Fibroblast of peridontal ligament (primary cell): Measurements from ENCODE around the gene ITPKB.
"Not testable (repeated sequence)": the region's sequence is repeated elsewhere in the genome, so short reads cannot be mapped to it uniquely, and the experiment has no call there.

Experiments
- DNase-seq: peaks from one replicate; pipeline ENCODE4 v3.0.0-alpha.2; 2010; ENCODE audit errors: extremely low read depth

Gene ITPKB

GRCh38 chr1:226730836-226731235, 8.2 kb downstream of the ITPKB start:
- no peak for DNase-seq

DNA sequence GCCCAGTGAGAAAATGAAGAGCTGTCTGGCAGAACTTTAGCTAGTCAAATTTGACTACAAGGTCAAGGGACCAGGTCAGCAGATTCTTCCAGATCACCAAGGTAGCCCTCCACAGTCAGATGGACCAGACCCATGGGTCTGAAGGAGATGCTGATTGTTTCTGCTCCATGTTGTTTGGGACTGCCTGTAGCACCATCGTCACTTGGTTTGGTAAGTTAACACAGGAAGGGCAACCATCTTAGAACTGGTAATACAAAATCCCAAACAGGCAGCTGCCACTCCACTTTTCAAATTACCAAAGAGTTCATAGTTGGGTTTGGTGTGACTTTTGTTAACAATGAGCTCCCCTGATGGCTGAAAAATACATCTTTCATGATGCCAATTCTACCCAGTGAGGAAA, 9.0 kb downstream of the ITPKB start:
- no peak for DNase-seq

- DNase-seq = no peak
These were observed 10.6 kb downstream of the ITPKB start for GRCh38 chr1:226728448-226728847.

DNA sequence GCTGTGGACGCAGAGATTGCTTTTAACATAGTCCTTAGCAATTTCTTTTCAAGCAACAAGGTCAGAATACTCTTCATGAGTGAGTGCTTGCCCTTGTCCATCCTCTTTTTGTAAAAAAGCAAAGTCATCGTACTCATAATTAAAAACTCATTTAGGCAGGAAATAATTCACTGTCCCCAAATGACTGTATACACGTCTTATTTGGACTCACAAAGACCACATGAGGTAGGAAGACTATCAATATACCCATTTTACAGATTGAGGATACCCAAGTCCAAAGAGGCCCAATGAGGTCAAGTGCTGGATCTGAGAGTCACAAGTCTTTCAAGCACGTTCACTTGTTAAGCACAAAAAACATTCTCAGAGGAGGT, 13.2 kb downstream of the ITPKB start:
- no peak for DNase-seq

- DNase-seq = peak; percentile 75
These were observed 15.2 kb downstream of the ITPKB start for GRCh38 chr1:226723657-226724532.

- no peak for DNase-seq
These were observed 16.0 kb downstream of the ITPKB start for GRCh38 chr1:226722901-226723656.

- DNase-seq = no peak
These were observed 16.7 kb downstream of the ITPKB start for GRCh38 chr1:226722240-226722900.

DNA sequence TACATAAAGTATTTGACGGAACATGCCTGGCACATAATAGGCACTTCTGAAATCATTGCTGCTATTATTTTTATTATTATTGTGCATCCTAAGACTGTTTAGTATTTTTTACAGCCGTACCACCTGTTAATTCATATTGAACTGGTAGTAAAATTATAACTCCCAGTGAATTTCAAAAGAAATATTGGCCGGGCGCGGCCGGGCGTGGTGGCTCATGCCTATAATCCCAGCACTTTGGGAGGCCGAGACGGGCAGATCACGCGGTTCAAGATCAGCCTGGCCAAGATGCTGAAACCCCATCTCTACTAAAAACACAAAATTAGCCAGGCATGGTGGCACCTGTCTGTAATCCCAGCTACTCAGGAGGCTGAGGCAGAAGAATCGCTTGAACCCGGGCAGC, 18.5 kb downstream of the ITPKB start:
- DNase-seq = not testable (repeated sequence)

GRCh38 chr1:226719596-226720387, 19.3 kb downstream of the ITPKB start:
- DNase-seq = no peak

DNA sequence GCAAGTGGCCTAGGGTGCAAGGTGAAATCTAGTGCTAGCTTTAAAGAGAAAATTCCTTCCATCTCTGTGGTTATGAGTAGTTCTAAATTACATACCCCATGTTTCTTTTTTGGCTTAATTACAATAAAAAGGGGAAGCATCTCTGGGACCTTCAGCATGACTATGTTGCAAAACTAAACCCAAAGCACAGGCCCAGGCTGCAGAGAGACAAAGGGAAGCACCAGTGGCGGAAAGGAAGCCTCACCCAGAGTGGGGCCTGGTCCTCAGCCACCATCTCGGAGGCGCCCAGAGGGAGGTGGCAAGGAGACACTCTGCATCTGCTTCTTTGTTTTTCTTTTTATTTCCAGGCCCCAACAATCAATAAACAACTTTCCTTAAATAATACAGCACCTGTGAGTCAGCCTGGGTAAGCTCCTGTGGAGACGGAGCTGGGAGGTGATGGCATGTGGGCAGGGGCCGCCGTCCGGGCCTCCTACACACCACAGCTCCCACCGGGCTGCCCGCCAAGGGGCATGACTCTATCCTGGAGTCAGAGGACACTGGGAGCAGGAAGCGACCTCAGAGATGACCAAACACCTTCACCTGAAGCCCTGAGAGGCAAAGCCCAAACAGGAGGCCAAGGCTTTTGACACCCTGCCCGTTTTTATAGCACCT, 21.7 kb downstream of the ITPKB start:
- no peak for DNase-seq

DNA sequence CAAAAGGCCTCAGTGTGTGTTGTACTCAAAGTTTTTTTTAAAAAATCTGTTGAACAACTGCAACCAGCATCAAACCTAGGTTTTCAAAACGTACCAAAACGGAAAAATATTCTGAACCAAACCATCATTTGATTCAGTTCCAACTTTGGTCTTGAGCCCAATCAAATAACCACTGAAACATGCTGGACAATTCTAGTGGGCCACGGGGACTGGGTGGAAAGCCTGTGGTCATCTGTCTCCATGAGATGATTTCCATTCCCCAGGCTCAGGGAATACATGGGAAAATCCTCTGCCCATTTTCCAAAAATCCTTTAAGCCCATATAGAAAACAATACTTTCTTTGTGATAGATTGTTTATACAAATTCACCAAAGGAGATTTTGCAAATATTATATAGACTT, 22.5 kb downstream of the ITPKB start:
- DNase-seq = peak; percentile 30

DNA sequence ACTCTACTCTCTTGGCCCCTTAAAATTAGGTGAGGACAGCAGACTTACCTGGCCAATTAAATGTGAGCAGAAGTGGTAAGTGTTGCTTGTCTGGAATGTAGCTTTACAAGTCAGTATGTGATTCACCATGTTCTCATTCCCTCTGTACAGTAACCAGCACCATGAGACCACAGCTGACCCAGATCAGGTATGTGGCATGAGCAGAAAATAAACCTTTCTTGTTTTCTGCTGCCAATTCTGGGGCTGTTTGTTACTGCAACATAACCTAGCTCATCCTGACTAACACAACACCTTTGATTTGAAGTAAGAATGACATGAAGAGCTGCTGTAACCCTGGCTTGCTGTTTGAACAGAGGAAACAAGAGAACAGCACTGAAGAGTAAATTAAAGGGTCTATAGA, 24.9 kb downstream of the ITPKB start:
- DNase-seq = no peak

GRCh38 chr1:226712742-226713419, 26.2 kb downstream of the ITPKB start:
- no peak for DNase-seq

GRCh38 chr1:226711976-226712741, 26.9 kb downstream of the ITPKB start:
- DNase-seq = no peak

DNA sequence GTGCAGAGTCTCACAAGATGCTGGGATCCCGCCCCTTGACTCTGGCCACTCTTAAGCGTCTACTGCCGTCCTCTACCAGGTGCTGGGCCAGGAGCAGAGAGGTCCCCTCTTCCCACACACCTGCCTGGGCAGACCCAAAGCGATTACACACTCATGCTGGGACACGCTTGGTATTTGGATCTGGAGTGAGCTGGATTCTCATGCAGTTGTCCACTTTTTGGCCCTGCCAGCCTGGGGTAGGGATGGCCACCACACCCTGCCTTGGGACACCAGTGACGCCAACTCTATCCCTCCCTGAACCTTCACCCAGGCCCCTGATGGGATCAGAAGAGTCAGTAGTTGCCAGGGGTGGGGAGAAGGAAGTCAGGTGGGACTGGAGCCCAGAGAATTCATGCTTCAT, 28.6 kb downstream of the ITPKB start:
- no peak for DNase-seq

GRCh38 chr1:226709953-226710352, 29.1 kb downstream of the ITPKB start:
- DNase-seq = no peak

DNA sequence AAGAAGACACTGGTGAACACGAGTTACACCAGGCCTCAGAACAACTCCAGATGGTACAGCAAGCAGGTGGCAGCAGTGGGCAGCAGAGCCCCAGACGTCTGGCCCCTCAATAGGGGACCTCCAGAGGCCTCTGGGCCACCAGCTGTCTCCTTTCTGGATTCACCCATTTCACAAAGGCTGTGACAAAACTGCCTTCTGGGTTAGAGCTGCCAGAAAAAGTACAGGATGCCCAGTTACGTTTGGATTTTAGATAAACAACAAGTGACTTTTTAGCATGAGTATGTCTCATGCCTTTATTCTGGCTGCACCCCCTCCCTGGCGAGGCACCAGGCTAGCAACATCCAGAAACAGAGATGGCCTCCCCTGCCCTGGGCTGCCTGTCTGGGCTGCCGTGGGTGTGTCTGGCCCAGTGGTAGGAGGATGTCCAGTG, 30.1 kb downstream of the ITPKB start:
- DNase-seq = no peak

DNA sequence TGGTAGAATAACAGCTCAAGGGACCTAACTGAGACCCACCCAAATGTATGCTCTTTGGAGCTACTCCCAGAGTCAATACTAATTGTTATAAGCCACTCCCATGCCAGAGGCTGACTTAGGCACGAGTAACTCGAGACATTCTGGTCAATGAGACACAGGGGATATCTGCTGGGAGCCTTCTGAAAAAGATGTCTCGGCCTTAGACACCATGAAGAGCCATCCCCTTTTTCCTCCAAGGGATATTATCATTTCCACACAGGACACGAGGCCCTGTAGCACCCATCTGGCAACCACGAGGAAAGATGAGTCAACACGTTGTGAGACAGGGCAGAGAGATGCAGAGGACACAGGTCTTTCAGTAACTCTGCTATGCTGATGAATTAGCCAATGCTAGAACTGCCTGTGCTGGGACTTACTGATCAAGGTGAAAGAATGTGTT, 30.7 kb downstream of the ITPKB start:
- DNase-seq = peak; percentile 73

GRCh38 chr1:226706684-226707083, 32.4 kb downstream of the ITPKB start:
- no peak for DNase-seq
